Kidney (tissue), 14 donors: Measurements from ENCODE around the gene LDLRAD4. TPM values are rescaled to one million over a fixed set of nuclear protein-coding genes. Genes with fewer than 3 reads are reported as not detected.

Experiments
- DNase-seq, 5 donors: peaks; one replicate each; pipeline ENCODE4 v3.0.0-alpha.2; 2013 to 2020
- FAIRE-seq: peaks from 2 replicates; lab custom pipeline; 2012; peaks lifted over from hg19 to GRCh38; lab: Jason Lieb, UNC
- H3K27ac ChIP-seq, 2 donors: one replicate each; pipeline ENCODE4 v1.7.0; 2013; ENCODE audit warnings: low read depth in 2 of 2, low read length in 2 of 2, inconsistent platforms in 1 of 2
- H3K27me3 ChIP-seq: one replicate; pipeline ENCODE4 v1.7.1; 2013; ENCODE audit warnings: low read length, inconsistent platforms; ENCODE audit not compliant: control insufficient read depth, insufficient read depth
- H3K36me3 ChIP-seq, 3 donors: one replicate each; pipeline versions ENCODE4 v1.7.0 to v1.7.1; 2013; ENCODE audit warnings: low read length in 3 of 3, control low read depth in 1 of 3, inconsistent platforms in 1 of 3; ENCODE audit not compliant: insufficient read depth in 3 of 3, control insufficient read depth in 2 of 3
- H3K4me1 ChIP-seq, 3 donors: one replicate each; pipeline versions ENCODE4 v1.7.0 to v1.7.1; 2013; ENCODE audit warnings: low read length in 3 of 3, inconsistent platforms in 1 of 3, low read depth in 1 of 3; ENCODE audit not compliant: control insufficient read depth in 2 of 3, insufficient read depth in 2 of 3
- H3K4me3 ChIP-seq, 3 donors: one replicate each; pipeline versions ENCODE4 v1.7.0 to v1.8.1; 2013; ENCODE audit warnings: low read length in 3 of 3, control low read depth in 1 of 3, inconsistent platforms in 1 of 3
- H3K9ac ChIP-seq, 3 donors: one replicate each; pipeline versions ENCODE4 v1.7.0 to v1.7.1; 2013; ENCODE audit warnings: low read length in 3 of 3, control low read depth in 1 of 3, inconsistent platforms in 1 of 3
- H3K9me3 ChIP-seq, 3 donors: one replicate each; pipeline versions ENCODE4 v1.7.0 to v1.7.1; 2013; ENCODE audit warnings: low read length in 3 of 3, control low read depth in 1 of 3, inconsistent platforms in 1 of 3; ENCODE audit not compliant: control insufficient read depth in 2 of 3, insufficient read depth in 1 of 3
- intact Hi-C: fragments of 100-400 bp; cut with DNase I; formaldehyde crosslinking; loops from one replicate; pipeline ENCODE4 v1.11.1; 2022
- polyA plus RNA-seq: library from polyadenylated mRNA; stranded (reverse); fragments of 350-450 nt; fragmentation: Illumina TruSeq; extraction: RNeasy Lipid Tissue Mini Kit (QIAGEN cat#74804); gene quantifications from one replicate; pipeline ENCODE4 v1.2.3, GENCODE V29; 2014; ENCODE audit warnings: low read depth, low replicate concordance; ENCODE audit not compliant: insufficient read depth
- total RNA-seq: library from RNA; stranded (reverse); fragmentation: NEBNext Ultra II Directional; extraction: Animal tissue kit (Norgen Biotek cat#: 25700); gene quantifications from one replicate; pipeline ENCODE4 v1.2.1, GENCODE V29; 2021
- TF ChIP-seq, protein P1 (sequence below): IDR thresholded peaks from 3 replicates; pipeline ENCODE4 v1.5.1; 2012; ENCODE audit warnings: mild to moderate bottlenecking, moderate library complexity, borderline replicate concordance; ENCODE audit not compliant: insufficient read depth; ENCODE audit errors: extremely low read depth
- donor health status: control.
- donor health status: control.
- donor health status: control.
- donor health status: control.
- donor health status: control.
- donor health status: DM: yes; HTN: yes; CAD: no.
- donor health status: Normal renal cell carcinoma (clear cell type).

Gene LDLRAD4
- total and polyA plus RNA-seq, 2 donors from 2014 or later: 2.3 to 42.3 TPM

DNA sequence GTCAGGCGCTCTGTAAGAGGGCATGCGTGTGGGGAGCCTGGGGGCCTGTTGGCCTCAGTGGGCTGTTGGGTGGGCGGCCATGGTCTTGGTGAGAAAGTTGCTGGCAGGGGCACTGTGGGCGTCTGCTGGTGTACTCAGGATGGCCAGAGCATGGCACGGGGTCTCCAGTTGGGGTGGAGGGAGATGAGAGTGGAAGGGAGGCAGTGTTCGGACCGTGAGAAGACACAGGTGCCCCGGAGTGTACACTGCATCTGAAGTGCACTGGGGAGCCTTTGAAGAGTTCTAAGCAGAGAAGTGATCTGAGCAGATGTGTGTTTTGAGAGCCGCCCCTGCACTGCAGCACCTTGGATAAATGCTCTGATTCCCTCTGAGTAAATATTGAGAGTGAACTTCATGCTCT lies 150.8 kb downstream of the LDLRAD4 start:
- Histone ChIP-seq H3K36me3 (no peaks in the 10 kb centered on the region), H3K9ac (no peak overlapping the region), H3K27ac (no peak overlapping the region), H3K9me3 (no peaks in the 10 kb centered on the region), H3K4me3 (peak overlapping the region in 1 of 3 donors; percentile 2), H3K4me1 (no peaks in the 10 kb centered on the region), H3K27me3 (no peaks in the 10 kb centered on the region)
- TF ChIP-seq, protein P1, sequence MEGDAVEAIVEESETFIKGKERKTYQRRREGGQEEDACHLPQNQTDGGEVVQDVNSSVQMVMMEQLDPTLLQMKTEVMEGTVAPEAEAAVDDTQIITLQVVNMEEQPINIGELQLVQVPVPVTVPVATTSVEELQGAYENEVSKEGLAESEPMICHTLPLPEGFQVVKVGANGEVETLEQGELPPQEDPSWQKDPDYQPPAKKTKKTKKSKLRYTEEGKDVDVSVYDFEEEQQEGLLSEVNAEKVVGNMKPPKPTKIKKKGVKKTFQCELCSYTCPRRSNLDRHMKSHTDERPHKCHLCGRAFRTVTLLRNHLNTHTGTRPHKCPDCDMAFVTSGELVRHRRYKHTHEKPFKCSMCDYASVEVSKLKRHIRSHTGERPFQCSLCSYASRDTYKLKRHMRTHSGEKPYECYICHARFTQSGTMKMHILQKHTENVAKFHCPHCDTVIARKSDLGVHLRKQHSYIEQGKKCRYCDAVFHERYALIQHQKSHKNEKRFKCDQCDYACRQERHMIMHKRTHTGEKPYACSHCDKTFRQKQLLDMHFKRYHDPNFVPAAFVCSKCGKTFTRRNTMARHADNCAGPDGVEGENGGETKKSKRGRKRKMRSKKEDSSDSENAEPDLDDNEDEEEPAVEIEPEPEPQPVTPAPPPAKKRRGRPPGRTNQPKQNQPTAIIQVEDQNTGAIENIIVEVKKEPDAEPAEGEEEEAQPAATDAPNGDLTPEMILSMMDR: no peak
- intact Hi-C loops: no loop called here
- DNase-seq: no peak
- no peak for FAIRE-seq

DNA sequence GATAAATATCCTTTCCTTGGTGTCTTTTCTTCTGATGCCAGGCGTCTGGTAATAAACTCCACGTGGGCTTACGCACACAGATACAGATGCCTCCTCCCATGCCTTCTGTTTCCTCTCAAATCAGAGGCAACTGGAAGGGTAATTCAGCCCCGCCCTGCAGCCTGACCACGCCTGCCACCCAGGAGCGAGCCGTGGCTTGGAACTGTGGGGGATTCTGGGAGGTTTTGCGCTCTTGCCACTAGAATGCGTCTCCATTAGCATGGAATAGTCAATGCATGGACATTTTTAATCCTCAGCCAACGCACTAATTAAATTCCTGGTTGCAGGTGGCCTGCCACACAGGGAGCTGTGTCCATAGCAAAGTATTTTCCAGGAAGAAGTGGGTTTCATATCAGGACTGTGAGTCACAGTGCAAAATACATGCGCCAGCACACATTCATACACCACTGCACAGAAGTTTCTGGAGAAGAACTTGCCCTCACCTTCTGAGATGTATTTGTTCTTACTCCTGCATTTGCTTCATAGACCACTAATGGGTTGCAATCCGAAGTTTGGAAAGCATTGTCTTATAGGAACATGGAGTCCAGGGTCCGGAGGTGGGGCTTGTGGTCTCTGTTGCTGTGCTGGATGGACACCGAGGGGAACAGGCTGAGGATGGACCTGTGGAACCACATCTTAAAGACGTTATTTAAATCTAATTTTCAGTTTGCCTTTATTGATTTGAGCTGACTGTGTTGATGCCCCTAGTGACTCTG lies 151.4 kb downstream of the LDLRAD4 start:
- intact Hi-C loops: no loop called here
- no peaks in the 10 kb centered on the region for H3K27me3 ChIP-seq
- peak overlapping the region in 1 of 3 donors; percentile 2 for H3K4me3 ChIP-seq
- DNase-seq: peak in 1 of 5 donors; percentile 86
- TF ChIP-seq, protein P1: no peak
- no peaks in the 10 kb centered on the region for H3K4me1 ChIP-seq
- no peaks in the 10 kb centered on the region for H3K9me3 ChIP-seq
- no peak overlapping the region for H3K9ac ChIP-seq
- H3K36me3 ChIP-seq: no peaks in the 10 kb centered on the region
- no peak for FAIRE-seq
- H3K27ac ChIP-seq: no peak overlapping the region

DNA sequence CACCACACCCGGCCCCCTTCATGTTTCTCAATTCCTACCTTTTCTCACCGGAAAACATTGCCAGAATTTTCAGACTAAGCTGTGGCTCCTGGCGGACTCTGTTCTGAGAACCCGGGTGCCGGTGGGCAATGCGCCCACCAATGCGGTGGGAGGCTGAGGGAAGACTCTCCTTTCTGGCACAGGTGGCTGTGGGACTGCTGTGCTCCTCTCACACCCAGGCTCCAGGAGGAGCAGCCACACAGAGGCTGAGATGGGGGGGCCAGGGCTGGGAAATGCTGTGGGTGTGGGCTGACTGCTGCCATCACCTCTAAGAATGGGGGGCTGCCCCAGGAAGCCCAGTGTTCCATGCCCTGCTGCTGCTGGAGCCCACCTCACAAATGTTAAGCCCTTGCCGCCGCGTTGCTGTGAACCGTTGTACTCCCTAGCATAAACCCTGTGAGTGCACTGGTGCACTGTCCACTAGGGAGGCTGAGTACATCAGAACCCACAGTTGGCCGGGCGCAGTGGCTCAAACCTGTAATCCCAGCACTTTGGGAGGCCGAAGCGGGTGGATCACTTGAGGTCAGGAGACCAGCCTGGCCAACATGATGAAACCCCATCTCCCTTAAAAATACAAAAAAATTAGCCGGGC lies 152.6 kb downstream of the LDLRAD4 start:
- Histone ChIP-seq H3K27ac (no peak overlapping the region), H3K27me3 (no peaks in the 10 kb centered on the region), H3K4me1 (peaks cover 0 to 4% (median 0%) of the 10 kb centered on the region in 3 donors), H3K36me3 (no peaks in the 10 kb centered on the region), H3K9me3 (no peaks in the 10 kb centered on the region), H3K9ac (no peak overlapping the region), H3K4me3 (no peak overlapping the region)
- FAIRE-seq (no peak), DNase-seq (peak in 1 of 5 donors; percentile 69)
- TF ChIP-seq, protein P1: no peak
- intact Hi-C loops: no loop called here
